GM19238 (cell line): Measurements from ENCODE around the gene CFAP99.
"Not testable (repeated sequence)": the region's sequence is repeated elsewhere in the genome, so short reads cannot be mapped to it uniquely, and the experiment has no call there.

Experiments
- DNase-seq: peaks from one replicate; pipeline ENCODE4 v3.0.0; 2011; ENCODE audit warnings: low spot score; ENCODE audit not compliant: insufficient read length

CFAP99 gene

GRCh38 chr4:2418650-2419571 is at the start of gene CFAP99:
CFAP99 (plus strand) TSS chr4:2418955.
- DNase-seq = peak; percentile 97

GRCh38 chr4:2370597-2371320 is 48.0 kb upstream of the CFAP99 start:
- no peak for DNase-seq

GRCh38 chr4:2371765-2372487 is 46.8 kb upstream of the CFAP99 start:
- DNase-seq = no peak

- no peak for DNase-seq
Measured at GRCh38 chr4:2372488-2373030, 46.2 kb upstream of the CFAP99 start.

DNA sequence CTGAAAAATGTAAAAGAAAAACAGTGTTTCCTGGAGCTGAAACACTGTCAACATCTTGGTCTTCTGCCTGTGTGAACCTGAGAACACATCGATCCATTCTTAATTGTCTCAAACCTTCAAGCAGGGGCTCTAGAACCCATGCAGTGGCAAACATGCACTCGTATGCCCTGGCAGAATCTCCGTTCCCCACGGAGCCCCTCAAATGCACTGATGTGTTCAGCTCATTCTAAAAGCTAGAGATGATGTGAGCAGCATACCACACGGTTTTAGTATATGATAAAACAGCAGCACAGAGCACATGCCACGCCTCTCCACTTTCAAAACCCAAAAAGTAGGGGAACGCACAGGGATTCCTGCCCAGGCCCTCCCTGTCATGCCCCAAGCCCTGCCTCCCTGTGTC is 45.2 kb upstream of the CFAP99 start:
- no peak for DNase-seq

- no peak for DNase-seq
Measured at GRCh38 chr4:2375427-2375826, 43.3 kb upstream of the CFAP99 start.

DNA sequence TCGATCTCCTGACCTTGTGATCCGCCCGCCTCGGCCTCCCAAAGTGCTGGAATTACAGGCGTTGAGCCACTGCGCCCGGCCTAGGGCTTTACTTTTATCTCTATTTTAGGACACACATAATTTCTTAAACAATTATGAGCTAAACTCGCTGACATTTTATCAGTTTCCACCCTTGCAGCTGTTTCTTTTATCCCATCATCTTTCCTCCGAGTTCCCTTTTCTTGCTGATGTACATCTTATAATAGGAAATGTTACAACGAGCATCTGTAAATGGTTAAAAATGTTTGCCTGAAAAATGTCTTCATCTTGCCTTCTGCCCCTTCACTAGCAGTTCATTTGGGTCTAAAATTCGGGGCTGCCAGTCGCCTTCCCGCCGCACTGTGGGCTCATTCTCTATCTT is 41.5 kb upstream of the CFAP99 start:
- no peak for DNase-seq

- DNase-seq = no peak
Measured at GRCh38 chr4:2378401-2378800, 40.4 kb upstream of the CFAP99 start.

- no peak for DNase-seq
Measured at GRCh38 chr4:2378898-2379297, 39.9 kb upstream of the CFAP99 start.

DNA sequence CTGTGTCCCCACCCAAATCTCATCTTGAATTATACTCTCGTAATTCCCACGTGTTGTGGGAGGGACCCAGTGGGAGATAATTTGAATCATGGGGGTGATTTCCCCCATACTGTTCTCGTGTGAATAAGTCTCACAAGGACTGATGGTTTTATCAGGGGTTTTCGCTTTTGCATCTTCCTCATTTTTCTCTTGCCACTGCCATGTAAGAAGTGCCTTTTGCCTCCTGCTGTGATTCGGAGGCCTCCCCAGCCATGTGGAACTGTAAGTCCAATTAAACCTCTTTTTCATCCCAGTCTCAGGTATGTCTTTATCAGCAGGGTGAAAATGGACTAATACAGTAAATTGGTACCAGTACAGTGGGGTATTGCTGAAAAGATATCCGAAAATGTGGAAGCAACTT is 38.2 kb upstream of the CFAP99 start:
- not testable (repeated sequence) for DNase-seq

GRCh38 chr4:2382769-2383202 is 36.0 kb upstream of the CFAP99 start:
- DNase-seq = not testable (repeated sequence)

DNA sequence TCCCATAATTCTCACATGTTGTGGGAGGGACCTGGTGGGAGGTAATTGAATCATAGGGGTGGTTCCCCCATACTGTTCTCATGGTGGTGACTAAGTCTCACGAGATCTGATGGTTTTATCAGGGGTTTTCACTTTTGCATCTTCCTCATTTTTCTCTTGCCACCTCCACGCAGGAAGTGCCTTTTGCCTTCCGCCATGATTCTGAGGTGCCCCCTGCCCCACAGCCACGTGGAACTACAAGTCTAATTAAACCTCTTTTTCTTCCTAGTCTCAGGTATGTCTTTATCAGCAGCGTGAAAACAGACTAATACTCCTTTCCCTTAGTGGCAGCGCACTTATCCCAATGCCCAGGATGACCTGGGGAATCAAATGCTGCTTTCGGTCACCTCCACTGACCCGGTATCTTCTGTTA is 35.5 kb upstream of the CFAP99 start:
- not testable (repeated sequence) for DNase-seq

GRCh38 chr4:2383760-2384159 is 35.0 kb upstream of the CFAP99 start:
- DNase-seq = no peak

- DNase-seq = no peak
Measured at GRCh38 chr4:2384245-2384644, 34.5 kb upstream of the CFAP99 start.

DNA sequence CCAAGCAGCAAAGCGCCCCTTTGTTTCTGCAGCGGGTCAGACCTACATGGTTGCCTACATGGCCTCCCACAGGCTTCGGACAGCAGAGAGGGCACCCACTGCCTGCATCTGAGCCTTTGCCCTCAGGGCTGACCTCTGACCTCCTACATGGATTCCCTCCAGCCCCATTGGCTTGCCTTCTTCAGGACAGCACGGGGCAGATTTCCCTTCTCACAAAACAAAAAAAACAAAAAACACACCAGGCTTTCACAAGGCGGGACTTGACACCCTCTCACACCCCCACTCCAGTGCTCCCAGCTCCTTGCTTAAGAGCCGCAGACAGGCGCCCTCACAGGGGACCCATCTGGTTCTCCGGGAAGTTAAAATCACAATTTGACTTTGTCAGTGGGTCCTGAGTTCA is 33.2 kb upstream of the CFAP99 start:
- DNase-seq = no peak

- DNase-seq = no peak
Measured at GRCh38 chr4:2386717-2387116, 32.0 kb upstream of the CFAP99 start.

DNA sequence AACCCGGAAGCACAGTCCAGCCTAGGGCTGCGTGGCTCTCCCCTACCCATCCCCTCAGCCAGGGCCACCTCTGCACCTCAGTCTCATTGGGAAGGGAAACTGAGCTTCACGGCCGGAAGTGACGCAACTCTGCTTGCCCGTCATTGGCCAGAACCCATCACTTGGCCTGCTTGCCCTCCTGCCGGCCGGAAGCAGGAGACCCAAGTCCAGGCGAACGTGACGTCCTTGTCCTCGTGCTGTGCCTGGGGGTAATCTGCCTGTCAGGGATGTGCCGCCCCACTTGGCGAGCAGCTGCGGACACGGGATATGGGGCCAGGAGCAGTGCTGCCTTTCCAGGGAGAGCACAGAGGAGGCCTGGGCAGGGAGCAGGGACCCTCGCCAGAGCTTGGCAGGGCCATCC is 31.5 kb upstream of the CFAP99 start:
- no peak for DNase-seq

- DNase-seq = no peak
Measured at GRCh38 chr4:2387829-2388228, 30.9 kb upstream of the CFAP99 start.

DNA sequence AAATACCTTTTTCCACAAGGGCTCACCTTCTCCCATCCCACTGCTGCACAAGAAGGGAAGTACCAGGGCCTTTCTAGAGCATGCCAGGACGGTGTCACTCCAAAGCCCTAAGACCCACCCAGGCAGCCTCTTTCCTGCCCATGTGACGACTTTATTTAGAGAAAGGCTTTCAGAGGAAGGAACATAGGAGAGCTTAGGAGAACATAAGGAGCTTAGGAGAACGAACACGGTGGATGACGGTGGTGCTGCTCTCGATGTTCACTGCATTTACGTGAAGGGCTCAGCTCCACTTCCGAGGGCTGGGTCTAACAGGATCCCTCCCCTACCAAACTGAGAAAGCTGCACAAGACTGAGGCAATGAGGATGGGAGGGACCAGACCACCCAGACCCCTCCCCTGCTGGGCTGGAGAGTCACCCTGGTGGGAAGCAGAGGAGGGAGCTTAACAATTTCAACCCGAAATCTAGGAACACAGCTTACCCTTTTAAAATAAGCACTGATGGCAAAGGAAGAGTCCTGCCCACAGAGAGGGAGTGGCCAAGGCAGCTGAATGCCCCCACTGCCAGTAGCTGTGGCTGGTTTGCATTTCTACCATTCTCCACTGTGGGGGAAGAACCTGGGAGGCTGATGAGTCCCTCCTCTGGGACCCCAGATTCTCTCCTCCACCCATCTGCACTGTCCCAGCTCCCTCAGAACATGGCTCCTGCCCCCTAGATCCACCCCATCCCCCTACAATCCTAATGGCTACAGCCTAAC is 30.1 kb upstream of the CFAP99 start:
- no peak for DNase-seq

DNA sequence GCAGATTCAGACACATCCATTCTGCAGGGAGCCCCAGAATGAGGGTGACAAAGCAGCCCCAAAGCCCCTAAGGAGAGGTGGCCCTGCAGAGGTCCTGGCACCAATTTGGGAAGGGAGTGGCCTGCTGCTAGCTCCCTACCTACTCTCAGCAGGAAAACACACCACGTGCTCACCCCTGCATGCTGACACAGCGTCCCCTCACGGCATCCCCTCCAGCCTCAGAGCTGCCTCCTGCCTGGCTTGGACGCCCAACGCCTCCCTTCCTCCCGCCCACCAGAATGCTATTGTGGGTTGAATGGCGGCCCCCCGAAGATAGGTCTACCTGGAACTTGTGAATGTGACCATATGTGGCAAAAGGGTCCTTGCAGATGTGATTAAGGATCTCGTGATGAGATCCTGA is 29.1 kb upstream of the CFAP99 start:
- DNase-seq = no peak

GRCh38 chr4:2390146-2390545 is 28.6 kb upstream of the CFAP99 start:
- DNase-seq = no peak
